Sigmoid colon (tissue), 4 donors: Measurements from ENCODE around the gene MR1.

Experiments
- EP300 ChIP-seq, 4 donors: sonication (generic); formaldehyde crosslinking; IDR thresholded peaks; one replicate each; pipeline ENCODE4 v1.6.1; 2017; ENCODE audit warnings: antibody characterized with exemption in 4 of 4
- POLR2AphosphoS5 ChIP-seq, 4 donors: sonication (generic); formaldehyde crosslinking; IDR thresholded peaks; one replicate each; pipeline ENCODE4 v1.6.1; 2017; ENCODE audit warnings: antibody characterized with exemption in 4 of 4
- TF ChIP-seq, protein P1 (sequence below), 4 experiments: fragments of 450-650 bp in 3 of 4; fragments of 200-600 bp in 1 of 4; IDR thresholded peaks; one replicate each; pipeline ENCODE4 v1.5.1; 2016 to 2019; ENCODE audit warnings: antibody characterized with exemption in 4 of 4, mild to moderate bottlenecking in 3 of 4, moderate library complexity in 2 of 4

DNA sequence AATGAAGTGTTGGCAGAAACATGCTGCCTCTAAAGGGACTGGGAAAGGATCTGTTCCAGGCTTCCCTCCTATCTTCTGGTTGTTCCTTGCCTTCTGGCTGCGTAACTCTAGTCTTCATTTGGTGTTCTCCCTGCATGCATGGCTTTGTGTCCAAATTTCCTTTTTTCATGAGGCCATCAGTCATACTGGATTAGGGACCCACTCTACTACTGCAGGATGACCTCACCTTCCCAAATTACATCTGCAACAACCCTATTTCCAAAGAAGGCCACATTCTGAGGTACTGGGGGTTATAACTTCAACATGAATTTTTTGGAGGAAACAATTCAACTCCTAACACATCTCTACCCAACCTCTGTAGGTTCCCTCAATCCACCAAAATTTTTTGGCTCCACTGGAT, 26.3 kb downstream of the MR1 start:
- TF ChIP-seq POLR2AphosphoS5 (IDR thresholded peaks at IDR 0.05) (no peak), EP300 (IDR thresholded peaks at IDR 0.05) (no peak)
- TF ChIP-seq, protein P1, sequence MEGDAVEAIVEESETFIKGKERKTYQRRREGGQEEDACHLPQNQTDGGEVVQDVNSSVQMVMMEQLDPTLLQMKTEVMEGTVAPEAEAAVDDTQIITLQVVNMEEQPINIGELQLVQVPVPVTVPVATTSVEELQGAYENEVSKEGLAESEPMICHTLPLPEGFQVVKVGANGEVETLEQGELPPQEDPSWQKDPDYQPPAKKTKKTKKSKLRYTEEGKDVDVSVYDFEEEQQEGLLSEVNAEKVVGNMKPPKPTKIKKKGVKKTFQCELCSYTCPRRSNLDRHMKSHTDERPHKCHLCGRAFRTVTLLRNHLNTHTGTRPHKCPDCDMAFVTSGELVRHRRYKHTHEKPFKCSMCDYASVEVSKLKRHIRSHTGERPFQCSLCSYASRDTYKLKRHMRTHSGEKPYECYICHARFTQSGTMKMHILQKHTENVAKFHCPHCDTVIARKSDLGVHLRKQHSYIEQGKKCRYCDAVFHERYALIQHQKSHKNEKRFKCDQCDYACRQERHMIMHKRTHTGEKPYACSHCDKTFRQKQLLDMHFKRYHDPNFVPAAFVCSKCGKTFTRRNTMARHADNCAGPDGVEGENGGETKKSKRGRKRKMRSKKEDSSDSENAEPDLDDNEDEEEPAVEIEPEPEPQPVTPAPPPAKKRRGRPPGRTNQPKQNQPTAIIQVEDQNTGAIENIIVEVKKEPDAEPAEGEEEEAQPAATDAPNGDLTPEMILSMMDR (IDR thresholded peaks at IDR 0.05): no peak
